ENCODE measurements around the gene CFAP119.

CFAP119 gene

GRCh38 chr16:30721606-30722005, 40.3 kb downstream of the CFAP119 start:
- no peak for DNase-seq (ENCODE audit: low read depth in 2 of 2)
- H3K4me3 ChIP-seq (replicated peaks in 1 of 2; ENCODE audit: low read depth in 2 of 2, low read length in 2 of 2) = no peak overlapping the region
- no peak for TF ChIP-seq CTCF (IDR thresholded peaks at IDR 0.05; ENCODE audit: low read depth, low read length)

GRCh38 chr16:30721167-30721566, 40.7 kb downstream of the CFAP119 start:
- no peak for DNase-seq (ENCODE audit: low read depth in 2 of 2)
- H3K4me3 ChIP-seq (replicated peaks in 1 of 2; ENCODE audit: low read depth in 2 of 2, low read length in 2 of 2) = no peak overlapping the region
- TF ChIP-seq CTCF (IDR thresholded peaks at IDR 0.05; ENCODE audit: low read depth, low read length) = no peak

GRCh38 chr16:30720694-30721093, 41.2 kb downstream of the CFAP119 start:
- no peak overlapping the region for H3K4me3 ChIP-seq (replicated peaks in 1 of 2; ENCODE audit: low read depth in 2 of 2, low read length in 2 of 2)
- TF ChIP-seq CTCF (IDR thresholded peaks at IDR 0.05; ENCODE audit: low read depth, low read length) = no peak
- DNase-seq (ENCODE audit: low read depth in 2 of 2) = no peak

- no peak for TF ChIP-seq CTCF (IDR thresholded peaks at IDR 0.05; ENCODE audit: low read depth, low read length)
- H3K4me3 ChIP-seq (replicated peaks in 1 of 2; ENCODE audit: low read depth in 2 of 2, low read length in 2 of 2) = no peak overlapping the region
- no peak for DNase-seq (ENCODE audit: low read depth in 2 of 2)
These were observed 41.8 kb downstream of the CFAP119 start for GRCh38 chr16:30720086-30720485.

GRCh38 chr16:30715750-30716445, 46.0 kb downstream of the CFAP119 start:
- peak; percentile 26 to 75 for DNase-seq (ENCODE audit: low read depth in 2 of 2)
- no peak for TF ChIP-seq CTCF (IDR thresholded peaks at IDR 0.05; ENCODE audit: low read depth, low read length)
- no peak overlapping the region for H3K4me3 ChIP-seq (replicated peaks in 1 of 2; ENCODE audit: low read depth in 2 of 2, low read length in 2 of 2)

GRCh38 chr16:30711712-30712111, 50.1 kb downstream of the CFAP119 start:
- TF ChIP-seq CTCF (IDR thresholded peaks at IDR 0.05; ENCODE audit: low read depth, low read length) = no peak
- no peak for DNase-seq (ENCODE audit: low read depth in 2 of 2)
- no peak overlapping the region for H3K4me3 ChIP-seq (replicated peaks in 1 of 2; ENCODE audit: low read depth in 2 of 2, low read length in 2 of 2)

- DNase-seq (ENCODE audit: low read depth in 2 of 2) = peak in 1 of 2 donors; percentile 11
- no peak overlapping the region for H3K4me3 ChIP-seq (replicated peaks in 1 of 2; ENCODE audit: low read depth in 2 of 2, low read length in 2 of 2)
- no peak for TF ChIP-seq CTCF (IDR thresholded peaks at IDR 0.05; ENCODE audit: low read depth, low read length)
These were observed 50.9 kb downstream of the CFAP119 start for GRCh38 chr16:30710971-30711370.

Measured in cardiac fibroblast (primary cell).